Measurements from ENCODE around the gene EPHB1.

Gene EPHB1

DNA sequence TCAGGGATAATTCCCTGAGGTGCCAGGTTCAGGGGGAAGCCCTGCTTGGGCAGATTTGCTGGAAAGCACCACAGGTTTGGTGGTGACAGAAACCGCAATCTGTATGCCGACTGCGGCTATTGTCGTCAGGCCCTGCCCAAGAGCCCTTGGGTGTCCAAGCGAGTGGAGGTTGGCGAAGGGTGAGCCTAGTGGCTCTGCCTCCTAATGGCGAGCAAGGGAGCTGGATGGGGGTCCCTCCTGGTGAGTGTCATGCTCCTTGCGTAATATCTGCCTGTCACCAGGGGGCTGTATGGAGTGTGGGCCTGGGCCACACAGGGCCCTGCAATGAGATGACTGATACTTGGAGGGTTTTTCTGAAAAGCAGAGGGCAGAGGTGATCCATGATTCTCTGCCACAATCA, 101.6 kb downstream of the EPHB1 start:
- TF ChIP-seq EZH2 (IDR thresholded peaks at IDR 0.05; ENCODE audit: borderline replicate concordance, low read length), result no peak
- TF ChIP-seq, protein P1, sequence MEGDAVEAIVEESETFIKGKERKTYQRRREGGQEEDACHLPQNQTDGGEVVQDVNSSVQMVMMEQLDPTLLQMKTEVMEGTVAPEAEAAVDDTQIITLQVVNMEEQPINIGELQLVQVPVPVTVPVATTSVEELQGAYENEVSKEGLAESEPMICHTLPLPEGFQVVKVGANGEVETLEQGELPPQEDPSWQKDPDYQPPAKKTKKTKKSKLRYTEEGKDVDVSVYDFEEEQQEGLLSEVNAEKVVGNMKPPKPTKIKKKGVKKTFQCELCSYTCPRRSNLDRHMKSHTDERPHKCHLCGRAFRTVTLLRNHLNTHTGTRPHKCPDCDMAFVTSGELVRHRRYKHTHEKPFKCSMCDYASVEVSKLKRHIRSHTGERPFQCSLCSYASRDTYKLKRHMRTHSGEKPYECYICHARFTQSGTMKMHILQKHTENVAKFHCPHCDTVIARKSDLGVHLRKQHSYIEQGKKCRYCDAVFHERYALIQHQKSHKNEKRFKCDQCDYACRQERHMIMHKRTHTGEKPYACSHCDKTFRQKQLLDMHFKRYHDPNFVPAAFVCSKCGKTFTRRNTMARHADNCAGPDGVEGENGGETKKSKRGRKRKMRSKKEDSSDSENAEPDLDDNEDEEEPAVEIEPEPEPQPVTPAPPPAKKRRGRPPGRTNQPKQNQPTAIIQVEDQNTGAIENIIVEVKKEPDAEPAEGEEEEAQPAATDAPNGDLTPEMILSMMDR (IDR thresholded peaks at IDR 0.05; ENCODE audit: low read length), result no peak
- H3K27ac ChIP-seq (ENCODE audit: low read depth, low read length, poor library complexity, severe bottlenecking), result no peak overlapping the region
- no peaks in the 10 kb centered on the region for H3K36me3 ChIP-seq (ENCODE audit: insufficient read depth, low read length)
- no peak overlapping the region for H3K4me3 ChIP-seq (ENCODE audit: low read depth, low read length, poor library complexity, severe bottlenecking)
- H3K9me2 ChIP-seq (ENCODE audit: low read depth, low read length), result no peaks in the 10 kb centered on the region
- H3K27me3 ChIP-seq (ENCODE audit: insufficient read depth, low read length), result no peaks in the 10 kb centered on the region
- H2AFZ ChIP-seq (ENCODE audit: low read length), result no peak overlapping the region
- H3K9me3 ChIP-seq (ENCODE audit: low read length), result no peaks in the 10 kb centered on the region
- no peak overlapping the region for H3K4me2 ChIP-seq (ENCODE audit: low read length)
- no peaks in the 10 kb centered on the region for H3F3A ChIP-seq (ENCODE audit: insufficient read depth, low read length)
- H4K20me1 ChIP-seq (ENCODE audit: insufficient read depth, low read length), result no peaks in the 10 kb centered on the region
- H3K4me1 ChIP-seq (ENCODE audit: insufficient read depth, low read length, severe bottlenecking), result no peaks in the 10 kb centered on the region
- no peak overlapping the region for H3K9ac ChIP-seq (ENCODE audit: low read length)
- H3K79me2 ChIP-seq (ENCODE audit: insufficient read depth, low read length), result no peaks in the 10 kb centered on the region

DNA sequence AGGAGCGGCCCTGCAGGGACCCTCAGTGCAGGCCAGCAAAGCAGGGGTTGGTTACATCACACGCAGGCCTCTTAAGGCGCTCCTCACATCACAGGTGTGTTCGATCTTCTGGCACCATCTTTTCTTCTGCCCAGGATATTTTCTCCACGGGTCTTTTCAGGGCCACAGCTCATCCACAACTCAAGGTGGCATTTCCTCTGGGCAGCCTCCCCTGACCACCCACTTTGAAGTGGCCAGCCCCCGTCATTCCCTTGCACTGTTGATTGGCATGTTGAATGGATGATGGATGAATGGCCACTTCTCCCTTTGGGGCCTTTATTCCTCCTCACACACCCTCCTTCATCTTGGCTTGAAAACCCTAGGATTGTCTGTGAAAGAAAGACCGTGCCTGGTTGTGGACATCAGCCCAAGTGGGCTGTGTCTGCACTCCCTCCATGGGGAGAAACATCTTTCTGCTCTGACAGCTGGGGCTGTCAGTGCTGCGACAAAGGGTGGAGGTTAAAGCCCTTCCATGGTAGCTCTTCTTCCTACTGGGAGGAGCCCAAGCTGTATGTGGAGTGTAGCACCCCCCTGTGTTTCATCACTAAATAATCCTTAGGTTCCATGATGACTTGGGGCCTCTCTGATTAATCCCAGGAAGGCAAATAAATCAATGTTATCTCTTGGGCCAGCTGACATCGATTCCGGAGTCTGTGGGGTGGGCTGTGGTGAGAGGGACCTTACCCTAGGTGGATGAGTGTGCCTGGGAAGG, 102.5 kb downstream of the EPHB1 start:
- no peaks in the 10 kb centered on the region for H3K9me2 ChIP-seq (ENCODE audit: low read depth, low read length)
- no peaks in the 10 kb centered on the region for H3K4me1 ChIP-seq (ENCODE audit: insufficient read depth, low read length, severe bottlenecking)
- H3K79me2 ChIP-seq (ENCODE audit: insufficient read depth, low read length), result no peaks in the 10 kb centered on the region
- H4K20me1 ChIP-seq (ENCODE audit: insufficient read depth, low read length), result no peaks in the 10 kb centered on the region
- no peaks in the 10 kb centered on the region for H3F3A ChIP-seq (ENCODE audit: insufficient read depth, low read length)
- no peak overlapping the region for H3K27ac ChIP-seq (ENCODE audit: low read depth, low read length, poor library complexity, severe bottlenecking)
- no peak overlapping the region for H3K4me3 ChIP-seq (ENCODE audit: low read depth, low read length, poor library complexity, severe bottlenecking)
- no peaks in the 10 kb centered on the region for H3K27me3 ChIP-seq (ENCODE audit: insufficient read depth, low read length)
- H3K36me3 ChIP-seq (ENCODE audit: insufficient read depth, low read length), result no peaks in the 10 kb centered on the region
- no peak overlapping the region for H2AFZ ChIP-seq (ENCODE audit: low read length)
- TF ChIP-seq, protein P1 (IDR thresholded peaks at IDR 0.05; ENCODE audit: low read length), result no peak
- TF ChIP-seq EZH2 (IDR thresholded peaks at IDR 0.05; ENCODE audit: borderline replicate concordance, low read length), result no peak
- no peak overlapping the region for H3K4me2 ChIP-seq (ENCODE audit: low read length)
- no peaks in the 10 kb centered on the region for H3K9me3 ChIP-seq (ENCODE audit: low read length)
- no peak overlapping the region for H3K9ac ChIP-seq (ENCODE audit: low read length)

GRCh38 chr3:134898181-134898754, 103.2 kb downstream of the EPHB1 start:
- Histone ChIP-seq H2AFZ (ENCODE audit: low read length) (no peak overlapping the region), H3K9me3 (ENCODE audit: low read length) (no peaks in the 10 kb centered on the region), H3K27me3 (ENCODE audit: insufficient read depth, low read length) (no peaks in the 10 kb centered on the region), H3K4me3 (ENCODE audit: low read depth, low read length, poor library complexity, severe bottlenecking) (no peak overlapping the region), H4K20me1 (ENCODE audit: insufficient read depth, low read length) (no peaks in the 10 kb centered on the region), H3K79me2 (ENCODE audit: insufficient read depth, low read length) (no peaks in the 10 kb centered on the region), H3K9me2 (ENCODE audit: low read depth, low read length) (no peaks in the 10 kb centered on the region), H3K36me3 (ENCODE audit: insufficient read depth, low read length) (no peaks in the 10 kb centered on the region), H3K27ac (ENCODE audit: low read depth, low read length, poor library complexity, severe bottlenecking) (no peak overlapping the region), H3K9ac (ENCODE audit: low read length) (no peak overlapping the region), H3F3A (ENCODE audit: insufficient read depth, low read length) (no peaks in the 10 kb centered on the region), H3K4me2 (ENCODE audit: low read length) (no peak overlapping the region), H3K4me1 (ENCODE audit: insufficient read depth, low read length, severe bottlenecking) (no peaks in the 10 kb centered on the region)
- TF ChIP-seq, protein P1 (IDR thresholded peaks at IDR 0.05; ENCODE audit: low read length), result no peak
- TF ChIP-seq EZH2 (IDR thresholded peaks at IDR 0.05; ENCODE audit: borderline replicate concordance, low read length), result no peak
